SJCRH30 (cell line): ENCODE measurements around the gene CIC. TPM values are rescaled to one million over a fixed set of nuclear protein-coding genes. Genes with fewer than 3 reads are reported as not detected.

Experiments
- DNase-seq, 2 experiments: peaks; one replicate each; pipeline ENCODE4 v3.0.0-alpha.2; 2015 to 2020
- H3K27ac ChIP-seq: fragments of 250-450 bp; sonication (Bioruptor Pico); 2 replicates; pipeline ENCODE4 v1.5.1; 2020; ENCODE audit warnings: mild to moderate bottlenecking, moderate library complexity
- H3K27me3 ChIP-seq: fragments of 250-450 bp; sonication (Bioruptor Pico); 2 replicates; pipeline ENCODE4 v1.5.1; 2020; ENCODE audit warnings: mild to moderate bottlenecking, moderate library complexity
- H3K36me3 ChIP-seq: fragments of 250-450 bp; sonication (Bioruptor Pico); 2 replicates; pipeline ENCODE4 v1.5.1; 2020; ENCODE audit warnings: mild to moderate bottlenecking, moderate library complexity
- H3K4me1 ChIP-seq: fragments of 250-450 bp; sonication (Bioruptor Pico); 2 replicates; pipeline ENCODE4 v1.5.1; 2020; ENCODE audit warnings: mild to moderate bottlenecking, moderate library complexity
- H3K4me3 ChIP-seq: fragments of 250-450 bp; sonication (Bioruptor Pico); 2 replicates; pipeline ENCODE4 v1.5.1; 2020; ENCODE audit warnings: mild to moderate bottlenecking, moderate library complexity
- H3K9me3 ChIP-seq: fragments of 250-450 bp; sonication (Bioruptor Pico); replicated peaks from 2 replicates; pipeline ENCODE4 v1.5.1; 2020; ENCODE audit warnings: mild to moderate bottlenecking, moderate library complexity
- total RNA-seq: library from RNA; depleted of rRNA; stranded (reverse); fragments of >200 nt; shearing (Covaris generic); gene quantifications from 2 replicates; pipeline ENCODE4 v1.2.3, GENCODE V29; 2014; rRNA removed

The CIC gene
- 19.1 and 21.5 TPM in 2 replicates for total RNA-seq

DNA sequence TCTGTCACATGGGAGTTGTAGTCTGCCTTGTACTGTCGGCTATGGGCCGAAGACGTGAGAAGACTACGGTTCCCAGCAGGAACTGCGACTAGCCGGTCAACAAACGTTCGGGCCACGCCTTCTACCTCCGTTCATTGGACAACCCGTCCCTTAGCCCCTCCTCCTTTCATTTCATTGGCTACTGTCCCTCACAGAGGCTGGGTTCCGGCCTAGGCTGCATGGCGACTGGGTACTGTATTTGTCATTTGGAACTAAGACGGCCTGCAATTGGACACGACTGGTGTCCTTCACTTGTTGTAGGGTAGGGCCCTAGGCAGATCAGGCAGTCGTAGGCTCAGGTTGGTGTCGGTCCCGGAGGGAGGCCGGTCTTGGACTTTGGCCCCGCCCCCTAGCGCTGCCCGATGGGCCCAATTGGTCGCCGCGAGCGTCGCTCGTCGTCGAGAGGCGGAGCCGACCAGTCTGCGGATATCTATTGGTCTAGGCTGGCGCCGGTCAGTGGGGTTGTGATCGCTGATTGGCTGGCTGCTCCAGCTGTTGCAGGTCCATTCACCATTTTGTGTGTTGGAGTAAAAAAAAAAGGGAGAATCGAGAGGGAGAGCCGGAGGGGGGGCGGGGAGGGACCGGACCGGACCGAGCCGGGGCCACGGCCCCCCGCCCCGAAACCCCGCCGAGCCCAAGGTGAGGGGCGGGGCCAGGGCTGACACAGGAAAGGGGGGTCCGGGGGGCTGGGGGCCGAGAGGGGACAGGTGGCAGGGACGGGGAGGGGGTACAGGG lies at the start of gene CIC:
Gene CIC, plus strand, starts transcription at position 549 of the 774 bp plus-strand sequence. CDS start 2,532 bp downstream, outside the sequence.
- peak within 1 kb of the TSS; percentile 94 for H3K4me3 ChIP-seq
- no peaks in the 10 kb centered on the region for H3K9me3 ChIP-seq
- H3K36me3 ChIP-seq, result no peaks in the 10 kb centered on the region
- peak within 1 kb of the TSS; percentile 100 for H3K27ac ChIP-seq
- peaks cover 9% of the 10 kb centered on the region; the same call in 1 of the 2 replicates for H3K4me1 ChIP-seq
- DNase-seq, result peak; percentile 99 to 100
- no peaks in the 10 kb centered on the region for H3K27me3 ChIP-seq

DNA sequence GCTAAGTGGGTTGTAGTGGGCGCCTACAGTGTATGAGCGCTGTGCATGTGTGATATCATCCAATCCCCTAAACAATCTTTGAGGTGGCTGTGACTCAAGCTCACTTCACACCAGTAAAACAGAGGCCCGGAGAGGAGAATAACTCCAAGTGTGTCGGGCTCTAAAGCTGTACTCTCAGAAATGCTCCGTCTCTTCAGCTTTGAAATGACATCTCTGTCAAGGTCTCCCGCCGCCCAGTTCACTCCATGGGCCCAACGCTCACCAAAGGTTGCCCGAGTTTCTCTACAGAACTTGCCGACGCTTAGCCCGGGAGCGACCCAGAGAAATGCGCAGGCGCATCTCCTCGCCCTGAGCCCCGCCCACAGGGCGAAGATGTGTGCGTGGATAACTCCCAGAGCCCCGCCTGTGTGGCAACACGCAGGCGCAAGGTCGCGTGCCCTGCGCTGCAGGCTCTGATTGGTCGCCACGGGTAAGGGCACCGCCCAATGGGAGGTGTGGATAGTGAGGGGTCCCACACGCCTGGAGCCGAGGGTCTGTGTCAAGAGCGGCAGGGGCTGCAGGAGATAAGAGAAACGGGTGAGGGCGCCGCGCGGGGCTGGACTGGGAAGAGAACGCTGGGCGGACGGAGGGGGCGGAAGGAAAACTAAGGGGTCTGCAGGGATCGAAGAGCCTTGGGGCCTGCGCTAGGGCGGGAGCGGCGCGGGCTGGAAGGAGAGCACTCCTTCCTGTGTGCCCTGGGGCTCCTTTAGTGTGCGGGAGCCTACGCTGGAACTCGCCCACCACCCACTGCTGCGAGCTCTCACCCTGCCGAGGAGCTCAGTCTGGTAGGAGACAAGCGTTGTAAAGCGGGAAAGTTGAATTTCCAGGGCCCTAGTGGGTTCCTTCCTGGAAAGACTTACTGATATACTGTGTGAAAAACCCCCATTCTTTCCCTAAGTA lies 49.0 kb upstream of the CIC start, which contains the start of gene ZNF526:
Gene ZNF526, plus strand, starts transcription at position 501 of the 939 bp plus-strand sequence. CDS start 4,092 bp downstream, outside the sequence.
- no peaks in the 10 kb centered on the region for H3K9me3 ChIP-seq
- H3K27ac ChIP-seq, result peak within 1 kb of the TSS; percentile 41
- H3K36me3 ChIP-seq, result peaks cover 5% of the 10 kb centered on the region
- no peaks in the 10 kb centered on the region for H3K27me3 ChIP-seq
- H3K4me1 ChIP-seq, result peaks cover 3% of the 10 kb centered on the region; the same call in 1 of the 2 replicates
- peak; percentile 98 for DNase-seq
- peak within 1 kb of the TSS; percentile 79 for H3K4me3 ChIP-seq

DNA sequence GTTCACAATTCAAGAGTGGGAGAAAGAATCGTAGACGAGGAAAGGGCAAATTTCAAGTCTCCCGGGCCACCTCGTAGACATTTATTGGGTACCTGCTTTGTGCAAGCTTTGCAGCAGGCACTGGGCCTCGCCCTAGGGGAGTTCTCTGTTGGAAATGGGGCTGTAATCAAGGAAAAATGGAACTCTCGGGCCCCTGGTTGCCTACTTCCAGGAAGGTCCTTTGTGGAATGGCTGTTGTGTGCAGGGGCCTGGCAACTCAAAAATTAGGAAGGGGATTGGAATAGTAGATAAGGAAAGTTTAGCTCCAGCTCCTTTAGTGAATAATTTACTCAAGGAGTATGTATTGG lies 48.3 kb upstream of the CIC start:
- DNase-seq, result no peak
- Histone ChIP-seq H3K27ac (peak overlapping the region; percentile 41), H3K4me1 (peaks cover 3% of the 10 kb centered on the region; the same call in 1 of the 2 replicates), H3K9me3 (no peaks in the 10 kb centered on the region), H3K36me3 (peaks cover 6% of the 10 kb centered on the region), H3K27me3 (no peaks in the 10 kb centered on the region), H3K4me3 (peak overlapping the region; percentile 79)

DNA sequence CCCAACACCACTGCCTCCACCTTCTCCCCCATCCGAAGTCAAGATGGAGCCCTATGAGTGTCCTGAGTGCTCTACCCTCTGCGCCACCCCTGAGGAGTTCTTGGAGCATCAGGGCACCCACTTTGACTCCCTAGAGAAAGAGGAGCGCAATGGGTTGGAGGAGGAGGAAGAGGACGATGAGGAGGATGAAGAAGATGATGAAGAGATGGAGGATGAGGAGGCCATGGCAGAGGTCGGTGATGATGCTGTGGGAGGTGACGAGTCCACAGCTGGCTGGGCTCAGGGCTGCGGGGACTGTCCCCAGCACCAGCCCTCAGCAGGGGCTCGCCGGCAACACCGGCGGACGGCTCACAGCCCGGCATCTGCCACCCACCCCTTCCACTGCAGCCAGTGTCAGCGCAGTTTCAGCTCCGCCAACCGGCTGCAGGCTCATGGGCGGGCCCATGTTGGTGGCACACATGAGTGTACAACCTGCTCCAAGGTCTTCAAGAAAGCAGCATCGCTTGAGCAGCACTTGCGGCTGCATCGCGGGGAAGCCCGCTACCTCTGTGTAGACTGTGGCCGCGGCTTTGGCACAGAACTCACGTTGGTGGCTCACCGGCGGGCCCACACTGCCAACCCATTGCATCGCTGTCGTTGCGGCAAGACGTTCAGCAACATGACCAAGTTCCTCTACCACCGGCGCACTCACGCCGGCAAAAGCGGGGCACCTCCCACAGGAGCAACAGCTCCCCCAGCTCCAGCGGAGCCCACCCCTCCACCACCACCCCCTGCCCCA lies 43.9 kb upstream of the CIC start:
- H3K4me3 ChIP-seq, result no peak overlapping the region
- DNase-seq, result no peak
- no peak overlapping the region for H3K27ac ChIP-seq
- peaks cover 6% of the 10 kb centered on the region; the same call in 1 of the 2 replicates for H3K4me1 ChIP-seq
- peaks cover 38% of the 10 kb centered on the region for H3K36me3 ChIP-seq
- H3K9me3 ChIP-seq, result no peaks in the 10 kb centered on the region
- no peaks in the 10 kb centered on the region for H3K27me3 ChIP-seq

DNA sequence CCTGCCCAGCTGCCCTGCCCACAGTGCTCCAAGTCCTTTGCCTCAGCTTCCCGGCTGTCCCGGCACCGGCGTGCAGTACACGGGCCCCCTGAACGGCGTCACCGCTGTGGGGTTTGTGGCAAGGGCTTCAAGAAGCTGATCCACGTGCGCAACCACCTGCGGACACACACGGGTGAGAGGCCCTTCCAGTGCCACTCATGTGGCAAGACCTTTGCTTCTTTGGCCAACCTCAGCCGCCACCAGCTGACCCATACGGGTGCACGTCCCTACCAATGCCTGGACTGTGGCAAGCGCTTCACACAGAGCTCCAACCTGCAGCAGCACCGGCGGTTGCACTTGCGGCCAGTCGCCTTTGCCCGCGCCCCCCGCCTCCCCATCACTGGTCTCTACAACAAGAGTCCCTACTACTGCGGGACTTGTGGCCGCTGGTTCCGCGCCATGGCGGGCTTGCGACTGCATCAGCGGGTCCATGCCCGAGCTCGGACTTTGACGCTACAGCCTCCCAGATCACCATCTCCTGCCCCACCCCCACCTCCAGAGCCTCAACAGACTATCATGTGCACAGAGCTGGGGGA lies 43.2 kb upstream of the CIC start:
- H3K36me3 ChIP-seq, result peaks cover 41% of the 10 kb centered on the region
- peaks cover 6% of the 10 kb centered on the region; the same call in 1 of the 2 replicates for H3K4me1 ChIP-seq
- H3K27me3 ChIP-seq, result no peaks in the 10 kb centered on the region
- no peak for DNase-seq
- H3K4me3 ChIP-seq, result no peak overlapping the region
- H3K27ac ChIP-seq, result no peak overlapping the region
- H3K9me3 ChIP-seq, result no peaks in the 10 kb centered on the region

DNA sequence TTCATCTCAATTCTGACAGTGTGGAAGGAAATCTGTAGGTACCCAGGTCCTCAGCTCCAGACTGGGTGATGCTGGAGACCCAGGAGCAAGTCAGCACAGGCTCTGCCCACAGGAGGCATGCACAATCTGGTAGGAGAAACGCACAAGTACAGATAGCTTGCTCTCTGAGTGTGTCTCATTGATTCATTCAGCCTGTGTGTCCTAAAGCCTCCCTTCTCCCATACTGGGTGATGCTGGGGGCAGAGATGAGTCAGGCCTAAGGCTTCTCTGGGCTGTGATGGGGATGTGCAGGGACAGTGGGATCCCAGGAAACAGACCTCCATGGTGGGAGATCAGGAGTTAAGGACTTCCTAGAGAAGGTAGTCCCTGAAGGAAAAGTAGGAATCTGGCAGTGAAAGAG lies 42.2 kb upstream of the CIC start:
- no peaks in the 10 kb centered on the region for H3K27me3 ChIP-seq
- H3K36me3 ChIP-seq, result peaks cover 51% of the 10 kb centered on the region
- peaks cover 6% of the 10 kb centered on the region; the same call in 1 of the 2 replicates for H3K4me1 ChIP-seq
- H3K4me3 ChIP-seq, result no peak overlapping the region
- H3K27ac ChIP-seq, result no peak overlapping the region
- DNase-seq, result no peak
- H3K9me3 ChIP-seq, result no peaks in the 10 kb centered on the region

DNA sequence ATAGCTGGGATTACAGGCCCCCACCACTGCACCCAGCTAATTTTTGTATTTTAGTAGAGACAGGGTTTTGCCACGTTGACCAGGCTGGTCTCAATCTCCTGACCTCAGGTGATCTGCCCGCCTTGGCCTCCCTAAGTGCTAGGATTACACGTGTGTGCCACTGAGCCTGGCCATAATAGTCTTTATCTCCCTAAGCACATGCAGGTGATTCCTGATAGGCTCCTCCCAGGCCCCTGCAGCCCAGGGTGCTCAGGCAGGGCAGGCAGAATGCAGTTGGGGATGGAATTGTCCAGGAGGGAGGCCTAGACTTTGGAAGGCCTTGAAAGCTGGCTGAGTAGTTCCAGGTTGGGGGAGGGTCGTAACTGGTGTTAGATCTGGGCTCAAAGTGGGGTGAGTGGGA lies 40.4 kb upstream of the CIC start:
- peaks cover 10% of the 10 kb centered on the region; the same call in 1 of the 2 replicates for H3K4me1 ChIP-seq
- no peaks in the 10 kb centered on the region for H3K9me3 ChIP-seq
- no peak overlapping the region for H3K4me3 ChIP-seq
- H3K27me3 ChIP-seq, result no peaks in the 10 kb centered on the region
- no peak for DNase-seq
- no peak overlapping the region for H3K27ac ChIP-seq
- peaks cover 64% of the 10 kb centered on the region for H3K36me3 ChIP-seq

DNA sequence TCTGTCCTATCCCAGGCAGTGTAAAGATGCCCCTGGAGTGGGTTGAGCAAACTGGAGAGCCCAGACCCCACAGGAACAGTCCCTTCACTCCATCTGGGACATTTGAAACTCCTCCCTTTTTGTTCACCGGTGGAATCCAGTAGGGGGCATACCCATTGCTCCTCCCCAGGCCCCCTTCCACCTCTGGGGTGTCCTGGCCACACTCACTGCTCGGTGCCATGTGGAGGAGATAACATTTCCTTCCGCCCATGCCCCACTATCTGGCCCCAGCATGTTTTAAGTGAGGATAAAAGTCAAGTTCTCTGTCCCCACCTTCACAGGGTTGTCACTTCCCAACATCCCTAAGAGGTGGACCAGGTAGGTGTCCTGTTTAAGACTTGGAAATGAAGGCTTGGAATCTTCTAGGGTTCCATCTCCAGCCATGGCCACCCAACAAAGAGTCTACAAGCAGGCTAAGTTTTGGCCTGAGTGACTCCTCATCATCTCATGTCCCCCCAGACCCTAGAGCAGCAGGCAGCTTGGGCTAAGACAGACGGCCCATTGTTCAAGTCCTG lies 39.7 kb upstream of the CIC start:
- Histone ChIP-seq H3K9me3 (no peaks in the 10 kb centered on the region), H3K4me1 (peaks cover 11% of the 10 kb centered on the region; the same call in 1 of the 2 replicates), H3K27me3 (no peaks in the 10 kb centered on the region), H3K27ac (peak overlapping the region; percentile 26; the same call in 1 of the 2 replicates), H3K4me3 (no peak overlapping the region), H3K36me3 (peaks cover 71% of the 10 kb centered on the region)
- DNase-seq, result no peak

DNA sequence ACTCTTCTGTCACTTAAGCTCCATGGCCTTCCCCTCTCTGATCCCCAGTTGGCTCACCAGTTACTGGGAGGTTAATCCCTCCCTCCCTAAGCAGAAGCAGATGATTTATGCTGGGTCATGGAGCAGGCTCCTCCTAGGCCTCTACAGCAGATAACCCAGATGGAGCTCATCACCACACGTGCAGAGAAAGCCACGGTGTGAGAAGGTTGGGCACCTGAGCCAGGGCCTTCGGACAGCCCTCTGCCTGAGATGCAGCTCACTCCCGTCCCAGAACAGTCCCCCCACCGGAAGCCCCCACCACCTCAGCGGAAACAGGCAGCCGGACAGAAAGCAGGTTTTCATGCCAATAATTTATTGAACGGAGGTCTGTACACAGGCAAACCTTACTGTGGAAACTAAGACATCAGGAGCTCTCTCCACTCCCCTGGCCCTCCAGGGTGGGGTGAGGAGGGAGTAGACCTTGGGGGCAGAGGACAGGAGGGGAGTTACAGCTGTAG lies 39.1 kb upstream of the CIC start:
- Histone ChIP-seq H3K9me3 (no peaks in the 10 kb centered on the region), H3K36me3 (peaks cover 72% of the 10 kb centered on the region), H3K4me3 (no peak overlapping the region), H3K27ac (peak overlapping the region; percentile 26; the same call in 1 of the 2 replicates), H3K4me1 (peaks cover 11% of the 10 kb centered on the region; the same call in 1 of the 2 replicates), H3K27me3 (no peaks in the 10 kb centered on the region)
- peak; percentile 43 to 66 for DNase-seq

DNA sequence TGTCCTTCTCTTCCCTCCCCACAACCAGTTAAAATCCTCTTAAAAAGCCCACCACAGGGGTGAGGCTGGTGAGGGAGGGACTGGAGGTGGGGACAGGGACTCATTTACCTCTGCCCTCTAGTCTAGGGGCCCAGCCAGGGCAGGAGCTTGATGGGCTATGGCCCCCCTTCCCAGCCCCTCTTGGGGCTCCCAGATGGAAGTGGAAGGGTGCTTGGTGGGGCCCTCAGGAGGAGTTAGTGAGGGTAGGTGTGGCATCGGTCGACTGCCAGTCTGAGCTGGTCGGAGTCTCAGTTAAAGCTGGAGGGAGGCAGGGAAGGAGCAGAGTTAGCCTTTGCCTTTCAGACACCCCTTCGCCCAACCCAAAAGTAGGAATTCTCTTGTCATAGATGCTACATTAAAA lies 38.5 kb upstream of the CIC start:
- peaks cover 75% of the 10 kb centered on the region for H3K36me3 ChIP-seq

DNA sequence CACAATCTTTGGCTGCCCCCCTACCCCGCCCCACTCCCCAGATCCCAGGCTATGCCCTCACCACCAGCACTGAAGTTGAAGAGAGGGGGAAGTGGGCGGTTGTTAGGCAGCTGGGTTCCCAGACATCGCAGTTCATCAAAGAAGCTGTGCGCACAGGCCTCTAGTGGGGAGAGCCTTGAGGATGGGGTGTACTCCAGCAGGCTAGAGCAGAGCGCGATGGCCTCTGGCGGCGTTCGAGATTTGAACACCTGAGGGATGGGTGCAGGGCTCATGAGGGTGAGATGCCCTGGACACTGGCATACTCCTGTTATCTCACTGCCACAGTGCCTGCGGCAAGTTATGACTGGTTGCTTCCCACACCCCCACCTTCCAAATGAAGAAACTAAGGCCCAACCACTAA lies 36.6 kb upstream of the CIC start:
- H3K27ac ChIP-seq, result no peak overlapping the region
- no peak overlapping the region for H3K4me3 ChIP-seq
- H3K9me3 ChIP-seq, result no peaks in the 10 kb centered on the region
- H3K27me3 ChIP-seq, result no peaks in the 10 kb centered on the region
- H3K4me1 ChIP-seq, result peaks cover 11% of the 10 kb centered on the region; the same call in 1 of the 2 replicates
- no peak for DNase-seq
- peaks cover 69% of the 10 kb centered on the region for H3K36me3 ChIP-seq

More for the DNA sequence above, 38.5 kb upstream of the CIC start:
- no peak for DNase-seq
- H3K27me3 ChIP-seq, result no peaks in the 10 kb centered on the region
- H3K27ac ChIP-seq, result no peak overlapping the region
- H3K9me3 ChIP-seq, result no peaks in the 10 kb centered on the region
- no peak overlapping the region for H3K4me3 ChIP-seq
- peaks cover 11% of the 10 kb centered on the region; the same call in 1 of the 2 replicates for H3K4me1 ChIP-seq

DNA sequence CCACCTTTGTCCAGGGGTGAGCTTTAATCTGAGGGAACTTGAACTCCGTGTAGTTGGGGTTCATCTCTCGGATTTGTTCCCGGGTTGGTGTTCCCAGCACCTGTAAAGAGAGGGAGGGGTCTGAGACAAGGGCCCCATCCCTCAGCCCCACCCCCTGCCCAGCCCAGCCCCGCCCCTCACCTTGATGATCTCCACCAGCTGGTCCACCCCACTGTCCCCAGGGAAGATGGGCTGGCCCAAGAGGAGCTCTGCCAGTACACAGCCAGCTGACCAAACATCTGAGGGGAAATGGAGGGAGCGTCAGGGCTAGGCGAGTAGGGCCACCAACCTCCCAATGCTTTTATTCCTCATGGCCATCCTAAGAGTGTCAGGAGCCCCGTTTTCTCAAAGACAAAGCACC lies 35.9 kb upstream of the CIC start:
- Histone ChIP-seq H3K4me3 (no peak overlapping the region), H3K27me3 (no peaks in the 10 kb centered on the region), H3K36me3 (peaks cover 74% of the 10 kb centered on the region), H3K4me1 (peaks cover 11% of the 10 kb centered on the region; the same call in 1 of the 2 replicates), H3K27ac (no peak overlapping the region), H3K9me3 (no peaks in the 10 kb centered on the region)
- peak; percentile 53 to 59 for DNase-seq

DNA sequence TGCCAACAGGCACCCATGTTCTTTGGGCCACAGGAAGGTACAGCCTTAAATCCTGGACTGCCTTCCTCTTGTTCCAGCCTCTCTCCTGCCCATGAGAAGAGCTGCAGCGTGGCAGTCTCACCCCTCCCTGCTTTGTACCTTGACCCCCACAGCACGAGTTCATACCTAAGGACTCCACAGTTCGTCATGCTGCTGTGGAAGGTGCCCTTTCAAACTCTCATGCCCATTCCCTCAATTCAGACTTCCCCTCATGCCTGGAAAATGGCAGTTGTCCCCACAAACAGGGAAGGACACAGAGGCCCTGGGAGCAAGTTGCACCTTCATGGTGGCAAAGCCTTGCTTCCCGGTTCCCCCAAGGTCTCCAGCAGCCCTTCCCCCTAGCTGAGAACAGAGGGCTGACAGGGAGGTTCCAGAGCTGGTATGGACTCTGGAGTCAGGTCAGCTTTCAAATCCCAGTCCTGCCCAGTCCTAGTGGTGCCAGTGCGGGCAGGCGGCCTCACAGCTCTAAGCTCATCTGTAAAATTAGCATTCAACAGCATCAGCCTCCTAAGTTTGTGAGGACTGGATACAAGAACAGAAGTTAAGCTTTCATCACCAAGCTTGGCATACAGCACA lies 35.3 kb upstream of the CIC start:
- DNase-seq, result no peak
- Histone ChIP-seq H3K9me3 (no peaks in the 10 kb centered on the region), H3K36me3 (peaks cover 71% of the 10 kb centered on the region), H3K27me3 (no peaks in the 10 kb centered on the region), H3K4me1 (peaks cover 11% of the 10 kb centered on the region; the same call in 1 of the 2 replicates), H3K27ac (no peak overlapping the region), H3K4me3 (no peak overlapping the region)
